CD4-positive, alpha-beta T cell treated with Interleukin-12 subunit alpha and Interleukin-12 subunit beta, for 1 hour (primary cell): ENCODE measurements around the gene NIM1K.
"Not testable (repeated sequence)": the region's sequence is repeated elsewhere in the genome, so short reads cannot be mapped to it uniquely, and the experiment has no call there.

Experiments used
- DNase-seq: peaks from one replicate; pipeline ENCODE4 v3.0.0-alpha.2; 2020

NIM1K gene

DNA sequence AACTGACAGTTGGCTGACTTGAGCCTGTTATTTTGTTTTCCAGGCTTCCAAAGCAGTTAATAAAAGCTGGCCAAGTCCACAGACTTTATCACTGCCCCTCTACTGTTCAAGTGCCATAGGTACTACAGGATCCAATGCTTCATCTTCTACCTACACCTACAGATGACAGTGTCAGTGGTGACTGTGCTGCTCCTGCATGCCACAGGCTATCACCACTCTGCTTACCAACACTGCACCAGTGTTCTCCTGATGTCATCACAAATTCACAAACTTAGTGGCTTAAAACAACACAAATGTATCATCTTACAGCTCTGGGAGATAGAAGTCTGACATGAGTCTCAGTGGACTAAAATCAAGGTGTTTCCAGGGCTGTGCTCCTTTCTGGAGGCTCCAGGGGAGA, 94.6 kb downstream of the NIM1K start:
- DNase-seq = peak; percentile 20

DNA sequence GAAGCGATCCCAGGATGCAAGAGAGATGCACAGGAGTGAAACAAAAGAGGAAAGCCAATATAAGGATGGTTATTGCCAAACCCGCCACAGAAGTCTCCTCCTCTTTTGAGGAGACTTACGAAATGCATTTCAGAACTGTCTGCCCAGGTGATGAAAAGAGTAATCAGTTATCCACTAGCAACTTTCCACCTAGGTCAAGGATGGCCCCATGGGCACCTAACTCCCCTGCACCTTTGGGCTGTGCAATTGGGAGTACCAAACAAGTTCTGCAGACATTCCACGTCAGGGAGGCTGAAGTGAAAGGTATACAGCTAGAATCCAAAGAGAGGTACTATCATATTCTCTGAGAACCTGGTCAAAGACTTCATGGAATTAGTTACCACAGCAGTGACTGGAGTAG, 95.5 kb downstream of the NIM1K start:
- DNase-seq = no peak

- no peak for DNase-seq
These were observed 96.3 kb downstream of the NIM1K start for GRCh38 chr5:43288269-43288831.

GRCh38 chr5:43290726-43291125, 98.7 kb downstream of the NIM1K start:
- DNase-seq = no peak

DNA sequence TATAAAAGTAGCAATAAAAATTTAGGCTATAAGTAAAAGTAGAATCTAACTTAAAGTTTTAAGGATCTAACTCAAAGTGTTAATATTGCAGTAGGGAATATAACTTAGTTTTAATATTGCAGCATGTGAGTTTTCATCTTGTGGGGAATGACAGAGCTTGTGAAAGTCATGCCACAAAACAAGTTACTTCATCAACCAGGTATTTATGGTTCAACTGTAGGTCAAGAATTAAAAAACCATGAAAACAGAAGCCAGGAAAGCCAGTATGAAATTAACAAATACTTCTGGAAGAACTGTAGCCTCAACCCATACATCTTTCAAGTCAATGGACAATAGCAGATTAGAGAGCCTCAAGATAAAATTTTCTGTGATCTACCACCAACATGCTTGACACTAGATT, 102.2 kb downstream of the NIM1K start:
- no peak for DNase-seq

DNA sequence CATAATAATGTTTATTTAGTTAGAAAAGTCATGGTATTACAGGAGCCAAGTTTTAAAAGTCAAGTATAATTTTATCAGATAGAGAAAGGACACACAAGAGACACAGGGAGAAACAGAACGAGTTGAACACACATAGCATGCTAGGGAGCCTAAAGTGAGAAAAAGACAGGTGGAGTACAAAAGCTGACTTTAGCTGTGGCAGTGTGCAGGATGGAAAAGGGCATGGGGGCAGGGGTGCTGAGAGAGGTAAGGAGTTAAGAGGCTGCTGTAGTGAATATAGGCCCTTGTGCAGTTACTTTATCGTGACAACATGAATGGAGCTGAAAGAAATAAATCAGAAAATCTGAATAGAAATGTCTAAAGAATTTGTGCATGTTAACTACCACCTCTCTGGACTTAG, 103.2 kb downstream of the NIM1K start:
- no peak for DNase-seq

- DNase-seq = no peak
These were observed 104.8 kb downstream of the NIM1K start for GRCh38 chr5:43296835-43297234.

DNA sequence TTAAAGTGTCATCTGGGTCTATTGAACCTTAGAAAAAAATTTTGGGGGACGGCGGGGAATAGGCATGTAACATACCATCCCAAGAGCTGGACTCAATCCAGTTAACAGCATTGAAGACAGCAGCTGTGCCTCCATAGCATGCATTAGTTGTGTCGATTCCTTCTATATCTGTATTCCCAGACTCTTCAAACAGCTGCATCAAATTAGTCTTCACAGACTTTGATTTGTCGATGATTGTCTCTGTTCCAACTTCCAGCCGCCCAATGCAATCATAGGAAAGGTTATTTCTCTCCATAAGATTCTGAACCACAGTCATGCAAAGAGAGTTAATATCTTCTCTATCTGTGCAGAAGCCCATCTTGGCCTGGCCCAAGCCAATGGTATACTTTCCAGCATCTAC, 106.4 kb downstream of the NIM1K start:
- no peak for DNase-seq

- no peak for DNase-seq
These were observed 108.1 kb downstream of the NIM1K start for GRCh38 chr5:43300112-43300511.

- no peak for DNase-seq
These were observed 109.6 kb downstream of the NIM1K start for GRCh38 chr5:43301653-43302091.

- DNase-seq = no peak
These were observed 110.5 kb downstream of the NIM1K start for GRCh38 chr5:43302481-43302880.

DNA sequence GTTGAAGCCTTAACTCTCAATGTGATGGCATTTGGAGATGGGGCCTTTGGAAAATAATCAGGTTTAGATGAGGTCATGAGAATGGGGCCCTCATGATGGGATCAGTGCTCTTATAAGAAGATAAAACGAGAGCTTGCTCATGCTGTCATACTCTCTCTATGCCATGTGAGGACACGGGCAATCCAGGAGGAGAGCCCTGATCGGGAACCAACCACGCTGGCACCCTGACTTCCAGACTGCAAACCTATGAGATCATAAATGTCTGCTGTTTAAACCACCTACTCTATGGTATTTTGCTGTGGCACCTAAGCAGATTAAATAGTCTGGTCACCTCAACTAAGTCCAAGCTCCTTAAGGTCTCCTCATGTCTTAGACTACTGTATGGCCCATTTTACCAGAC, 111.2 kb downstream of the NIM1K start:
- DNase-seq = no peak

- DNase-seq = peak; percentile 24
These were observed 112.5 kb downstream of the NIM1K start for GRCh38 chr5:43304525-43304924.

- peak; percentile 62 for DNase-seq
These were observed 114.0 kb downstream of the NIM1K start for GRCh38 chr5:43305948-43306565.

GRCh38 chr5:43306954-43307353, 114.9 kb downstream of the NIM1K start:
- DNase-seq = not testable (repeated sequence)

- no peak for DNase-seq
These were observed 117.1 kb downstream of the NIM1K start for GRCh38 chr5:43309122-43309521.

GRCh38 chr5:43309637-43310036, 117.6 kb downstream of the NIM1K start:
- no peak for DNase-seq

DNA sequence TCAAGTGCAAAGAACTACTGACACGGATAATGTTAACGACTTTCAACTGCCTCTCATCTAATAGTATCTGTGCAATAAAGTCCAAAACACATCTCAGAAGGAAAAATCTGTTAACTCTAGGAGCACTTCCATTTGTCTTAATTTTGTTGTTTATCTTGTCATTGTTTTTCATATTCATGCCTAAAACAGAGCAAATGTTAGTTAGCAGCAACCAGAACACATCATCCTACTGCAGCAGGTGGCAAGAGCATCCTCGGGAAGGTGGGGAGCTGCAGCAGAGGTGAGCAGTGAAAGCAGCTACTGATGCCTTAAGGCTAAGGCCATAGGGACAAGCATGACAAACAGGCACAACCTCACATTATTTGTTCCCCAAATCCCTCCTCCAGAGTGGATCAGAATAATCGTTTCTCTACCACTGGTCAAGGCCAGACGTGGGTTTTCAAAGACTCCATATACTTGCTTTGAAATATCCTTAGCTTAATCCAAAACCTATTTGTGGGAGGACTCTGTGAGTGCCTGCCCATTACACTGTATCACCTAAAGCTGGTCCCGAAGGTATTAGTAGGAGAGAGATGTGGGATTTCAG, 120.1 kb downstream of the NIM1K start:
- DNase-seq = no peak

DNA sequence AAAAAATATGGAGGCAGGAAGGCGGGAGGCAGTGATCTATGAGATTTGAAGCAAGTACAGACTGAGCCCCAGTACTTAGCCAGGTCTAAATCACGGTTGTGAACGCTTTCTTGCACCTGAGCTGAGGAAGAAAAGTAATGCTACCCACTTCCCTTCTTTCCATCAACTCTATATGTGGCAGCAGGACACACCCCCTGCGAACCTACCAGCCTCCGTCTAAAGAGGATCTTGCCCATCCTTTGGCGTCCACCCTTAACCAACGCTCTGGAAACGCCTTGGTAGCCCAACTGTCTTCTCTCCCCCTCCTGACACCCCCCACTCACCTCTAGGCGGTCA, 120.6 kb downstream of the NIM1K start:
- no peak for DNase-seq

GRCh38 chr5:43313035-43313853, 121.2 kb downstream of the NIM1K start, which contains the start of gene HMGCS1:
Gene HMGCS1, minus strand, starts transcription at chr5:43313412. Its CDS starts 14,447 bp downstream, at chr5:43298965.
- DNase-seq = peak; percentile 100

GRCh38 chr5:43313854-43314457, 121.9 kb downstream of the NIM1K start:
- DNase-seq = no peak

- DNase-seq = no peak
These were observed 122.7 kb downstream of the NIM1K start for GRCh38 chr5:43314724-43315123.

GRCh38 chr5:43315263-43315662, 123.2 kb downstream of the NIM1K start:
- DNase-seq = no peak
